Ascending aorta (tissue), 2 donors: ENCODE data around the gene PCDHGA5. TPM values are rescaled to one million over a fixed set of nuclear protein-coding genes. Genes with fewer than 3 reads are reported as not detected.
"Not testable (repeated sequence)": the region's sequence is repeated elsewhere in the genome, so short reads cannot be mapped to it uniquely, and the experiment has no call there.

Experiments used
- DNase-seq, 2 donors: peaks; one replicate each; pipeline ENCODE4 v3.0.0-alpha.2; 2019; ENCODE audit warnings: low spot score in 2 of 2
- H3K27ac ChIP-seq, 2 donors: fragments of 200-600 bp; sonication (generic); one replicate each; pipeline ENCODE4 v1.5.1; 2016 to 2017; ENCODE audit warnings: mild to moderate bottlenecking in 1 of 2
- H3K27me3 ChIP-seq: fragments of 200-600 bp; sonication (generic); one replicate; pipeline ENCODE4 v1.5.1; 2017
- H3K36me3 ChIP-seq, 2 donors: fragments of 200-600 bp; sonication (generic); one replicate each; pipeline ENCODE4 v1.5.1; 2016
- H3K4me1 ChIP-seq, 2 donors: fragments of 200-600 bp; sonication (generic); one replicate each; pipeline ENCODE4 v1.5.1; 2016 to 2017; ENCODE audit warnings: mild to moderate bottlenecking in 1 of 2
- H3K4me3 ChIP-seq, 2 donors: fragments of 200-600 bp; sonication (generic); one replicate each; pipeline ENCODE4 v1.5.1; 2016 to 2017; ENCODE audit warnings: mild to moderate bottlenecking in 1 of 2
- H3K9me3 ChIP-seq, 2 donors: fragments of 200-600 bp; sonication (generic); one replicate each; pipeline ENCODE4 v1.5.1; 2016
- CTCF ChIP-seq, 3 experiments: fragments of 200-600 bp in 2 of 3; fragments of 450-650 bp in 1 of 3; sonication (generic) in 2 of 3; IDR thresholded peaks; one replicate each; pipeline ENCODE4 v1.5.1; 2016 to 2019; ENCODE audit warnings: antibody characterized with exemption in 3 of 3, mild to moderate bottlenecking in 1 of 3, moderate library complexity in 1 of 3
- intact Hi-C: fragments of 100-400 bp; cut with DNase I; formaldehyde crosslinking; loops from one replicate; pipeline ENCODE4 v1.15.1; 2023
- total RNA-seq: library from RNA; depleted of rRNA; stranded (reverse); fragments of >200 nt; gene quantifications from one replicate; pipeline ENCODE4 v1.1.0, GENCODE V29; 2016

The PCDHGA5 gene
- total RNA-seq, 1 donor from 2014 or later = 4.5 TPM

DNA sequence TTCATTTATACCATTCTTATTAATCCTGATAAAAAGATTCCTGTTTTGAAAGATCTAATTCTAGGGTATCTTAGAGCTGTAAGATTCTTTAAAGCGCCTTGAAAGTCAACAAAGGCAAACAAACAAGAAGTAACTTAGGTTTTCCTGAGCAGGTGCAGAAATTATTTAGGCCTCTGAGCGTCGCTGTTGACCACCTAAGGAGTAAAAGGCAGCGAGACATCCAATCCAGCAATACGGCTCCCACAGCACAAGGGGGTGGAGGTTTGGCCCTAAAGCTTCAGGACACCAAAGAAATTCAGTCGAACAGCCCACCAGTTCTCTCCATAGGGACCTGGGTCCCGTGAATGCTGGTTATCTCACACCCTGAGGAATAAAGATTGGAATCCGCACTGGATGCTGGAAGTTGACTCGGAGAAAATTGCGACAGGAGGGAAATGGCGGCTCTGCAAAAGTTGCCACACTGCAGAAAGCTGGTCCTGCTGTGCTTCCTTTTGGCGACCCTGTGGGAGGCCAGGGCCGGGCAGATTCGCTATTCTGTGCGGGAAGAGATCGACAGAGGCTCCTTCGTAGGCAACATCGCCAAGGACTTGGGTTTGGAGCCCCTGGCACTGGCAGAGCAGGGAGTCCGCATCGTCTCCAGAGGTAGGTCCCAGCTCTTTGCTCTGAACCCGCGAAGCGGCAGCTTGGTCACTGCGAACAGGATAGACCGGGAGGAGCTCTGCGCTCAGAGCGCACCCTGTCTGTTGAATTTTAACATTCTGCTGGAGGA lies 25.2 kb upstream of the PCDHGA5 start, which contains the start of gene PCDHGA2:
PCDHGA2 (plus strand) TSS at position 223 of the 769 bp plus-strand sequence.
- DNase-seq = no peak
- TF ChIP-seq CTCF (IDR thresholded peaks at IDR 0.05) = peak; percentile 40 to 46 (median 41)
- Histone ChIP-seq H3K27ac (no peak within 1 kb of the TSS), H3K27me3 (no peaks in the 10 kb centered on the region), H3K4me1 (no peaks in the 10 kb centered on the region), H3K36me3 (no peaks in the 10 kb centered on the region), H3K9me3 (peaks cover 72 to 97% of the 10 kb centered on the region in 2 donors), H3K4me3 (peak within 1 kb of the TSS; percentile 37 to 49)
- intact Hi-C loops = loop anchor here (5.0 kb wide), 1 partner anchor 224 kb away; no protein-coding TSS in a partner anchor

DNA sequence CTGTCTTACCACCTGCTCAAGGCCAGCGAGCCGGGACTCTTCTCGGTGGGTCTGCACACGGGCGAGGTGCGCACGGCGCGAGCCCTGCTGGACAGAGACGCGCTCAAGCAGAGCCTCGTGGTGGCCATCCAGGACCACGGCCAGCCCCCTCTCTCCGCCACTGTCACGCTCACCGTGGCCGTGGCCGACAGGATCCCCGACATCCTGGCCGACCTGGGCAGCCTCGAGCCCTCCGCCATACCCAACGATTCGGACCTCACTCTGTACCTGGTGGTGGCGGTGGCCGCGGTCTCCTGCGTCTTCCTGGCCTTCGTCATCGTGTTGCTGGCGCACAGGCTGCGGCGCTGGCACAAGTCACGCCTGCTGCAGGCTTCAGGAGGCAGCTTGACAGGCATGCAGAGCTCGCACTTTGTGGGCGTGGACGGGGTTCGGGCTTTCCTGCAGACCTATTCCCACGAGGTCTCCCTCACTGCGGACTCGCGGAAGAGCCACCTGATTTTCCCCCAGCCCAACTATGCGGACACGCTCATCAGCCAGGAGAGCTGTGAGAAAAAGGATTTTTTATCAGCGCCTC lies 23.1 kb upstream of the PCDHGA5 start:
- H3K4me3 ChIP-seq, H3K36me3 ChIP-seq, DNase-seq, H3K4me1 ChIP-seq, intact Hi-C loops, H3K27ac ChIP-seq, H3K27me3 ChIP-seq: not testable (repeated sequence)
- peaks cover 75 to 98% of the 10 kb centered on the region in 2 donors for H3K9me3 ChIP-seq

DNA sequence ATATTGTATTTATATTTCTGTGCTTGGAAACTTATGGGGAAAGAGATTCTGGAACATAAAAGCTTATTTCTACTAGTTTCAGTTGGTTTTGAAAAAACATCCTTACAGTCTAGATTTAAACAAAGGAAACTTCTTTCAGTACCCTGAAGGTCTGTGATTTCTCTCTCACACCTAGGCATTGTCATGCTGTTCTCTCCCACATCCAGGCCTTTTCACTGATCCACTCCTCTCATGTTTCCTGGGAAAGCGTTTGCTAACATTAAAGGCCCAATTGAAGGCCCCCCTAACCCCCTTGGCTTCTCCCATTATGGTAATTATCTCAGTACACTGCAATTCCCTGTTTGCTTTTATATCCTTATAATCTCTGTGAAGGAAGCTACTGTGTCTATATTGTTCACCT lies 21.2 kb upstream of the PCDHGA5 start:
- Histone ChIP-seq H3K9me3 (peaks cover 81 to 99% of the 10 kb centered on the region in 2 donors), H3K27me3 (no peaks in the 10 kb centered on the region), H3K27ac (no peak overlapping the region), H3K36me3 (no peaks in the 10 kb centered on the region), H3K4me3 (no peak overlapping the region), H3K4me1 (no peaks in the 10 kb centered on the region)
- intact Hi-C loops = no loop called here
- DNase-seq = no peak
- TF ChIP-seq CTCF (IDR thresholded peaks at IDR 0.05) = no peak

- peak within 1 kb of the TSS in 1 of 2 donors; percentile 35 for H3K4me3 ChIP-seq
- H3K27ac ChIP-seq = no peak within 1 kb of the TSS
- DNase-seq = no peak
- H3K27me3 ChIP-seq = no peaks in the 10 kb centered on the region
- peak in 1 of 3 experiments; percentile 16 for TF ChIP-seq CTCF (IDR thresholded peaks at IDR 0.05)
- intact Hi-C loops = no loop called here
- peaks cover 76 to 99% of the 10 kb centered on the region in 2 donors for H3K9me3 ChIP-seq
- H3K4me1 ChIP-seq = no peaks in the 10 kb centered on the region
- no peaks in the 10 kb centered on the region for H3K36me3 ChIP-seq
These were observed 20.6 kb upstream of the PCDHGA5 start, which contains the start of gene PCDHGA3 for GRCh38 chr5:141343242-141343952. TSS of gene PCDHGA3 (plus strand) at chr5:141343829. CDS start at chr5:141344034, 205 bp downstream.

GRCh38 chr5:141343953-141344463 lies 20.0 kb upstream of the PCDHGA5 start:
- no peak overlapping the region for H3K27ac ChIP-seq
- peaks cover 77 to 99% of the 10 kb centered on the region in 2 donors for H3K9me3 ChIP-seq
- intact Hi-C loops = no loop called here
- no peaks in the 10 kb centered on the region for H3K27me3 ChIP-seq
- DNase-seq = no peak
- TF ChIP-seq CTCF (IDR thresholded peaks at IDR 0.05) = no peak
- peak overlapping the region in 1 of 2 donors; percentile 35 for H3K4me3 ChIP-seq
- no peaks in the 10 kb centered on the region for H3K4me1 ChIP-seq
- no peaks in the 10 kb centered on the region for H3K36me3 ChIP-seq
